ENCODE measurements around the gene TUBB.
"Not testable (repeated sequence)": the region's sequence is repeated elsewhere in the genome, so short reads cannot be mapped to it uniquely, and the experiment has no call there.

The TUBB gene

GRCh38 chr6:30719356-30719755 lies 796 bp upstream of the TUBB start:
- no peak for DNase-seq

GRCh38 chr6:30720738-30721197 lies 616 bp downstream of the TUBB start:
- DNase-seq = peak; percentile 61 to 63

- peak; percentile 93 to 94 for DNase-seq
These were observed 1.3 kb downstream of the TUBB start for GRCh38 chr6:30721198-30722024.

- peak in 1 of 2 donors; percentile 39 for DNase-seq
These were observed 1.8 kb downstream of the TUBB start for GRCh38 chr6:30722025-30722279.

- peak; percentile 84 to 88 for DNase-seq
These were observed 2.3 kb downstream of the TUBB start for GRCh38 chr6:30722280-30723112.

- not testable (repeated sequence) for DNase-seq
These were observed 3.1 kb downstream of the TUBB start for GRCh38 chr6:30723159-30723842.

- not testable (repeated sequence) for DNase-seq
These were observed 3.9 kb downstream of the TUBB start for GRCh38 chr6:30723843-30724741.

GRCh38 chr6:30724906-30725667 lies 4.9 kb downstream of the TUBB start:
- DNase-seq = no peak

- DNase-seq = no peak
These were observed 5.8 kb downstream of the TUBB start for GRCh38 chr6:30725713-30726505.

GRCh38 chr6:30726506-30727413 lies 6.6 kb downstream of the TUBB start:
- DNase-seq = no peak

GRCh38 chr6:30727920-30728553 lies 7.9 kb downstream of the TUBB start:
- DNase-seq = no peak

- DNase-seq = peak; percentile 86 to 88
These were observed 10.7 kb downstream of the TUBB start for GRCh38 chr6:30730601-30731435.

- DNase-seq = no peak
These were observed 12.2 kb downstream of the TUBB start for GRCh38 chr6:30732237-30732943.

- no peak for DNase-seq
These were observed 15.6 kb downstream of the TUBB start for GRCh38 chr6:30735668-30736314.

- DNase-seq = no peak
These were observed 18.4 kb downstream of the TUBB start for GRCh38 chr6:30738532-30738931.

- no peak for DNase-seq
These were observed 20.4 kb downstream of the TUBB start for GRCh38 chr6:30740540-30740870.
